Measurements from ENCODE around the gene MMP25. TPM values are rescaled to one million over a fixed set of nuclear protein-coding genes. Genes with fewer than 3 reads are reported as not detected.

The MMP25 gene
- total and polyA plus RNA-seq, 2 donors (not counting 1 experiment from before 2014, with no cell fraction given), result 0.12 to 0.22 TPM

GRCh38 chr16:3085868-3086595 lies 39.7 kb downstream of the MMP25 start:
- WGBS (ENCODE audit: insufficient coverage), result 96% methylated on average over 9 of the region's 17 CpGs
- Histone ChIP-seq H3K36me3 (replicated peaks in 1 of 2; ENCODE audit: control extremely low read depth in 1 of 2, control insufficient read depth in 1 of 2, extremely low read depth in 1 of 2, insufficient read depth in 2 of 2, low read length in 1 of 2) (no peaks in the 10 kb centered on the region), H3K27me3 (replicated peaks in 1 of 4; ENCODE audit: control extremely low read depth in 1 of 4, control insufficient read depth in 3 of 4, insufficient read depth in 4 of 4, low read length in 3 of 4) (peaks cover 0 to 8% (median 3%) of the 10 kb centered on the region in 4 experiments), H3K4me3 (ENCODE audit: control extremely low read depth in 1 of 5, extremely low read depth in 1 of 5, insufficient read depth in 1 of 5, low read depth in 2 of 5, low read length in 4 of 5) (no peak overlapping the region), H3K4me2 (replicated peaks; ENCODE audit: low read depth, low read length, poor library complexity, severe bottlenecking) (no peak overlapping the region), H3K27ac (ENCODE audit: low read length in 2 of 2) (no peak overlapping the region), H3K4me1 (ENCODE audit: control insufficient read depth in 2 of 2, insufficient read depth in 2 of 2, low read length in 2 of 2) (no peaks in the 10 kb centered on the region), H3K9me3 (ENCODE audit: control extremely low read depth in 1 of 3, control insufficient read depth in 2 of 3, insufficient read depth in 1 of 3, low read length in 2 of 3) (no peaks in the 10 kb centered on the region), H2AFZ (ENCODE audit: insufficient read depth, low read depth, low read length, poor library complexity, severe bottlenecking) (no peak overlapping the region), H4K20me1 (ENCODE audit: control insufficient read depth, insufficient read depth, low read length, poor library complexity, severe bottlenecking) (no peaks in the 10 kb centered on the region), H3K9ac (ENCODE audit: low read length) (no peak overlapping the region), H3K79me2 (ENCODE audit: control insufficient read depth, insufficient read depth, low read length) (no peaks in the 10 kb centered on the region)
- intact Hi-C loops (cut with micrococcal nuclease), result no loop called here
- ChIA-PET CTCF (interaction anchor here (0.7 kb wide), 1 partner anchor 1411 kb away, joined by 3 read pairs; no protein-coding TSS in a partner anchor), POLR2A (no interaction called here)
- TF ChIP-seq EZH2 (IDR thresholded peaks at IDR 0.05; ENCODE audit: borderline replicate concordance, insufficient read depth, low read depth, low read length, poor library complexity, severe bottlenecking) (no peak), CTCF (IDR thresholded peaks at IDR 0.05) (no peak)
- DNase-seq (no peak), ATAC-seq (ENCODE audit: low read depth) (no peak)
- no peak overlapping the region for H3K4me3 Mint-ChIP-seq
- H3K9me3 Mint-ChIP-seq (ENCODE audit: insufficient read depth), result no peaks in the 10 kb centered on the region
- no peak overlapping the region for H3K27ac Mint-ChIP-seq
- H3K27me3 Mint-ChIP-seq, result peaks cover 7% of the 10 kb centered on the region
- H3K4me1 Mint-ChIP-seq, result peaks cover 4% of the 10 kb centered on the region

DNA sequence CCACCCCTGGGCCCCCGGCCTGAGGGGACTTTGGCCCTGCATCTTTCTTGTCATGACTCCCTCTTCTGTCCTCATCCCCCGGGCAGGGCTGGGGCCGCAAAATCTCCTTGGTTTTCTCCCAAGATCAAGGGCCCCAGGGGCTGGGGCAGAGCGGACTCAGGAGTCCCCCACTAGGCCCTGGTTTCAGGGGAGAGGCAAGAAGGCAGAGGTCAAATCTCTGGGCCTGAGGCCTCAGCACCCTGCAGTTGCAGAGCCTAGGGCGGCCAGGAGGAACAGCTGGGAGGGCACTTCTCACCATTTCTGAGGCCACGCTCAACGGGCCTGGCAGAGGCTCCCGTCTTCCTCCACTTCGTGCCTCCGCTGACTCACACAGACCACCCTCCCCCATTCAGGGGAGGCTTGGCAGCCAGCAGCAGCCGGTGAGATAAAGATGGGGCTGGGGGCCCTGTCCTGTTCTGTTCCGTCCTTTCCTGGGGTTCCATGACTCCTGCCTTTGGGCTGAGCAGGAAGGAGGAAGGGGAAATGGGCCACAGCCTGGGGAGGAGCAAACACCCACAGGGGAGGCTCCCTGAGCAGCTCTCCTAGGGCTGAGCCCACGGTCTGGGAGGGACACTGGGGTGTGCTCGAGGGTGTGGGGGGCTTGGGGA lies 40.4 kb downstream of the MMP25 start:
- H3K4me1 Mint-ChIP-seq, result peaks cover 4% of the 10 kb centered on the region
- no peaks in the 10 kb centered on the region for H3K79me2 ChIP-seq (ENCODE audit: control insufficient read depth, insufficient read depth, low read length)
- 70% methylated on average over 7 of the region's 14 CpGs for WGBS (ENCODE audit: insufficient coverage)
- DNase-seq (no peak), ATAC-seq (ENCODE audit: low read depth) (no peak)
- no peaks in the 10 kb centered on the region for H3K4me1 ChIP-seq (ENCODE audit: control insufficient read depth in 2 of 2, insufficient read depth in 2 of 2, low read length in 2 of 2)
- no peaks in the 10 kb centered on the region for H4K20me1 ChIP-seq (ENCODE audit: control insufficient read depth, insufficient read depth, low read length, poor library complexity, severe bottlenecking)
- POLR2A ChIA-PET, result no interaction called here
- no peak overlapping the region for H3K27ac ChIP-seq (ENCODE audit: low read length in 2 of 2)
- H3K27me3 Mint-ChIP-seq, result peaks cover 7% of the 10 kb centered on the region
- no peak overlapping the region for H2AFZ ChIP-seq (ENCODE audit: insufficient read depth, low read depth, low read length, poor library complexity, severe bottlenecking)
- no peak overlapping the region for H3K4me2 ChIP-seq (replicated peaks; ENCODE audit: low read depth, low read length, poor library complexity, severe bottlenecking)
- CTCF ChIA-PET, result interaction anchor here (0.7 to 3.2 kb wide), 5 partner anchors 9 to 54 kb away, joined by 3 to 16 read pairs (median 3); no protein-coding TSS in a partner anchor
- TF ChIP-seq CTCF (IDR thresholded peaks at IDR 0.05) (no peak), EZH2 (IDR thresholded peaks at IDR 0.05; ENCODE audit: borderline replicate concordance, insufficient read depth, low read depth, low read length, poor library complexity, severe bottlenecking) (no peak)
- peaks cover 0 to 8% (median 3%) of the 10 kb centered on the region in 4 experiments for H3K27me3 ChIP-seq (replicated peaks in 1 of 4; ENCODE audit: control extremely low read depth in 1 of 4, control insufficient read depth in 3 of 4, insufficient read depth in 4 of 4, low read length in 3 of 4)
- no peak overlapping the region for H3K4me3 ChIP-seq (ENCODE audit: control extremely low read depth in 1 of 5, extremely low read depth in 1 of 5, insufficient read depth in 1 of 5, low read depth in 2 of 5, low read length in 4 of 5)
- H3K27ac Mint-ChIP-seq, result no peak overlapping the region
- H3K9me3 ChIP-seq (ENCODE audit: control extremely low read depth in 1 of 3, control insufficient read depth in 2 of 3, insufficient read depth in 1 of 3, low read length in 2 of 3), result no peaks in the 10 kb centered on the region
- no peak overlapping the region for H3K4me3 Mint-ChIP-seq
- H3K9me3 Mint-ChIP-seq (ENCODE audit: insufficient read depth), result no peaks in the 10 kb centered on the region
- no peaks in the 10 kb centered on the region for H3K36me3 ChIP-seq (replicated peaks in 1 of 2; ENCODE audit: control extremely low read depth in 1 of 2, control insufficient read depth in 1 of 2, extremely low read depth in 1 of 2, insufficient read depth in 2 of 2, low read length in 1 of 2)
- no peak overlapping the region for H3K9ac ChIP-seq (ENCODE audit: low read length)
- intact Hi-C loops (cut with micrococcal nuclease), result no loop called here
